ENCODE data around the gene FAM163A.

DNA sequence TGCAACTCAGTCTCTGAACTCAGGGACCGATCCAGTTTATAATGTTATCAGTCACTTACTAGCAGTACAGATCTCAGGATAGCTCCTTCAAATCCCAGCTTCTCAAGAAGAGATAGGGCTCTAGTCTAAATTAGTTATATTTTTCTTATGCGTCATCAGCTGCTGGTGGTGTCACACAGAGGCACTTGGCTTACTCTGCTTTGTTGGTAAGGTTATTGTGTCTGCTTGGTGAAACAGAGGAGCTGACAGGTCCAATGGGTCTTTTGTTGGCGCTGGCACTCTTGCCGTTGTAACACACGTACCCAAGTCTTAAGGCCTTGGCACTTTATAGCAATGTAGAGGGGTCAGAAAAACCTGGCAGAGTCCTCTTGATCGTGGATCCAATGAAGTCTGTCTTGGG lies 122.3 kb downstream of the FAM163A start:
- TF ChIP-seq POLR2A (IDR thresholded peaks at IDR 0.05; ENCODE audit: low read depth, low read length): no peak
- TF ChIP-seq POLR2AphosphoS5 (IDR thresholded peaks at IDR 0.05; ENCODE audit: low read depth, low read length): no peak
- no peak for TF ChIP-seq TAF1 (IDR thresholded peaks at IDR 0.05; ENCODE audit: borderline replicate concordance, low read depth, low read length)

Data from GM12892 (cell line).